Prostate gland (tissue), 2 donors: ENCODE data around the gene BCL11B. TPM values are rescaled to one million over a fixed set of nuclear protein-coding genes. Genes with fewer than 3 reads are reported as not detected.

Experiments used
- DNase-seq: peaks from one replicate; pipeline ENCODE4 v3.0.0-alpha.2; 2019; ENCODE audit warnings: low spot score
- H3K27ac ChIP-seq, 2 donors: fragments of 200-600 bp; sonication (generic); 2 replicates each; pipeline ENCODE4 v1.5.1; 2017 to 2019
- H3K27me3 ChIP-seq: fragments of 200-600 bp; sonication (generic); replicated peaks from 2 replicates; pipeline ENCODE4 v1.5.1; 2019; ENCODE audit not compliant: insufficient read depth
- H3K36me3 ChIP-seq, 2 donors: fragments of 200-600 bp; sonication (generic); 1 replicate in 1 of 2; 2 replicates in 1 of 2; pipeline versions ENCODE4 v1.5.1 to v1.8.1; 2017 to 2019
- H3K4me1 ChIP-seq: fragments of 200-600 bp; sonication (generic); replicated peaks from 2 replicates; pipeline ENCODE4 v1.5.1; 2019
- H3K4me3 ChIP-seq, 2 donors: fragments of 200-600 bp; sonication (generic); 2 replicates each; pipeline ENCODE4 v1.5.1; 2017 to 2019
- H3K9me3 ChIP-seq: fragments of 200-600 bp; sonication (generic); 2 replicates; pipeline ENCODE4 v1.5.1; 2017
- POLR2A ChIP-seq: fragments of 450-650 bp; IDR thresholded peaks from one replicate; pipeline ENCODE4 v1.6.1; 2016; ENCODE audit warnings: antibody characterized with exemption, mild to moderate bottlenecking
- POLR2AphosphoS5 ChIP-seq: sonication (generic); formaldehyde crosslinking; IDR thresholded peaks from one replicate; pipeline ENCODE4 v1.6.1; 2017; ENCODE audit warnings: antibody characterized with exemption
- WGBS: methylation state at CpG from one replicate; pipeline ENCODE4 v1.1.5; 2018; 5-methylcytosine and 5-hydroxymethylcytosine counted together
- intact Hi-C: fragments of 100-400 bp; cut with DNase I; formaldehyde crosslinking; loops from one replicate; pipeline ENCODE4 v1.14.2; 2022
- total RNA-seq, 2 donors: library from RNA; depleted of rRNA; stranded (reverse); fragments of >200 nt; gene quantifications; one replicate each; pipeline ENCODE4 v1.1.0, GENCODE V29; 2016
- TF ChIP-seq, protein P1 (sequence below), 4 experiments: fragments of 200-600 bp in 2 of 4; fragments of 450-650 bp in 2 of 4; sonication (generic) in 2 of 4; IDR thresholded peaks; 1 replicate in 3 of 4; 2 replicates in 1 of 4; pipeline ENCODE4 v1.5.1; 2016 to 2019; ENCODE audit warnings: antibody characterized with exemption in 4 of 4, mild to moderate bottlenecking in 2 of 4, moderate library complexity in 2 of 4

BCL11B gene
- total RNA-seq, 2 donors from 2014 or later, result 2.8 to 5.4 TPM

DNA sequence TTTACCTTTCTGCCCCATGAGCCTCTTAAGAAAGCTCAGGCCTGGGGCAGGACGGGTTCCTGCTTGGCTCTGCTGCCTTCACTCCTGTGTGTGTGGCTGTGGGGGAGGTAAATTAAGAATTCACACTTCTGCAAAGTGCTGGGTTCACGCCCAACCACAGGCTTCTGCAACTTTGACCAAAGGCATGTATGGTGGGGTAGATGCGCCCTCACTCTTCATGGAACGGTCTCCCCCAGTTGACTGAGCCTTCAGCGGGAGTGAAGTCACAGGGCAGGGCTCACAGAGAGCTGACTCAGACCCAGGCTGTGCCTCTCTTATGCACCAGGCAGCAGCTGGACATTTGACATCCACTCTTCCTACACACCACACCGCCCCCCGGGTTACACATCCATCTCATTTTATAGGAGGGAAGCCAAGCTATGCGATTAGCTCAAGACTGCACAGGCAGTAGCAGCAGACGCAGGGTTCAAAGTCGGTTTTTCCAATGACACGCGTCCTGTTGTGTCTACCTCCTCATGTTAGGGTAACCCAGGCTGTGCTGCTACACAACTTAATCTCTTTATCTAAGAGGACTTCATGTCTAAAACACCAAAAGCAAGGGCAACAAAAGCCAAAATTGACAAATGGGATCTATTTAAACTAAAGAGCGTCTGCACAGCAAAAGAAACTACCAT is 15.4 kb upstream of the BCL11B start:
- TF ChIP-seq, protein P1, sequence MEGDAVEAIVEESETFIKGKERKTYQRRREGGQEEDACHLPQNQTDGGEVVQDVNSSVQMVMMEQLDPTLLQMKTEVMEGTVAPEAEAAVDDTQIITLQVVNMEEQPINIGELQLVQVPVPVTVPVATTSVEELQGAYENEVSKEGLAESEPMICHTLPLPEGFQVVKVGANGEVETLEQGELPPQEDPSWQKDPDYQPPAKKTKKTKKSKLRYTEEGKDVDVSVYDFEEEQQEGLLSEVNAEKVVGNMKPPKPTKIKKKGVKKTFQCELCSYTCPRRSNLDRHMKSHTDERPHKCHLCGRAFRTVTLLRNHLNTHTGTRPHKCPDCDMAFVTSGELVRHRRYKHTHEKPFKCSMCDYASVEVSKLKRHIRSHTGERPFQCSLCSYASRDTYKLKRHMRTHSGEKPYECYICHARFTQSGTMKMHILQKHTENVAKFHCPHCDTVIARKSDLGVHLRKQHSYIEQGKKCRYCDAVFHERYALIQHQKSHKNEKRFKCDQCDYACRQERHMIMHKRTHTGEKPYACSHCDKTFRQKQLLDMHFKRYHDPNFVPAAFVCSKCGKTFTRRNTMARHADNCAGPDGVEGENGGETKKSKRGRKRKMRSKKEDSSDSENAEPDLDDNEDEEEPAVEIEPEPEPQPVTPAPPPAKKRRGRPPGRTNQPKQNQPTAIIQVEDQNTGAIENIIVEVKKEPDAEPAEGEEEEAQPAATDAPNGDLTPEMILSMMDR (IDR thresholded peaks at IDR 0.05), result no peak
- TF ChIP-seq POLR2AphosphoS5 (no peak), POLR2A (no peak)
- Histone ChIP-seq H3K9me3 (no peaks in the 10 kb centered on the region), H3K4me3 (no peak overlapping the region), H3K27me3 (peaks cover 3% of the 10 kb centered on the region), H3K4me1 (no peaks in the 10 kb centered on the region), H3K27ac (no peak overlapping the region), H3K36me3 (no peaks in the 10 kb centered on the region)
- WGBS, result 75% methylated on average over 13 of the region's 13 CpGs
- intact Hi-C loops, result no loop called here
- no peak for DNase-seq

DNA sequence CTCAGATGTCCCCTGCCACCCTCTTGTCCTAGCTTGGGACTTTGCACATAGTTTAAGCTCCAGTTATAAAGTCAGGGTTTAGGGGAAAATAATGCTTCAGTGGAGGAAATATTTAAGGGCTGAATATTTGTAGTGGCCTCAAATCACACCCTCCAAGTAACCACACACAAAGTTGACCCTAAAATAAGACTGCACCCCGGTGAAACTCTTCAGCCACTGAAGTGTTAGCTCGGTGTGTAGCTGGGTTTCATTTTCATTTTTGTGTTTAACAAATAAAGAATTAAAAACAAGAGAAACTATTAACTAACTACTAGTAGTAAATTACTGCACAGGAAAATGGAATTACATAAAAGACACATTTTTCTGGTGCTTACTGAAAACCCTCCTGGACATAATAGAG is 14.8 kb upstream of the BCL11B start:
- intact Hi-C loops, result no loop called here
- peaks cover 3% of the 10 kb centered on the region for H3K27me3 ChIP-seq
- DNase-seq, result no peak
- no peaks in the 10 kb centered on the region for H3K9me3 ChIP-seq
- no peak for TF ChIP-seq POLR2A
- no peak for TF ChIP-seq POLR2AphosphoS5
- TF ChIP-seq, protein P1 (IDR thresholded peaks at IDR 0.05), result no peak
- H3K4me1 ChIP-seq, result no peaks in the 10 kb centered on the region
- no peak overlapping the region for H3K4me3 ChIP-seq
- 68% methylated on average over 2 of the region's 2 CpGs for WGBS
- H3K36me3 ChIP-seq, result no peaks in the 10 kb centered on the region
- no peak overlapping the region for H3K27ac ChIP-seq

DNA sequence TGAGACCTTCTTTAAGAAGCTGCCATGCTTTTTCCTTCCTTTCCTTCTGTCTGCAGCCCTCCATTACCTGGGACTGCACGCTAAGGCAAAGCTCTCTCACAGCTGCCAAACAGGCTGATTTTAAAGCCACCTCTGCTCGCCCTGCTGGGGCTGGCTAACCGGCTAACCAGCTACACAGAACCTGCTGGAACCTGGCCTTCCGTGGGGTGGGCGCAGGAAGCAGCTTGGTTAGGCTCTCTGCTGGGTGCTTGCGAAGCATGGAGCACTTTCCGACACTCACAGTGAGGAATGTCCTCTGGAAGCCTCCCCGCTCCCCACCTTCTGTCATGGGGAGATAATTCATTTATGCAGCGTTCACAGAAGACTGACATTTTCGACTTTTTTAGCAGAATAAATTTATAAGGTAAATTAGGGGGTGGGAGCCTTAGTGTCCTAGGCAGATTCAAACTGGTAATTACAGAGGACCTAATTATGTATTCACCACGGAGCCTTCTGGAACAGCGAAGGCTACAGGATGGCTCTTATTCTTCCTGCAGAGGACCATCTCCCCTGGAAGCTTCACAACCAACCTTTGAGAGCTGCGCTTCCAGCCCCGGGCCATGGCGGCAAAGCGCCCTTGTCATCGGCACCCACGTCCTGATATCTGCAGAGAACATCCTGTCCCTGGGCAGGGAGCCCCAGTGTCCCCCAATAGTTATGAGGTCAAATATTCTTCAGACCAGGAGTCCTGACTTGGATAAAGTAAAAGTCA is 12.4 kb upstream of the BCL11B start:
- Histone ChIP-seq H3K4me1 (no peaks in the 10 kb centered on the region), H3K27ac (no peak overlapping the region), H3K27me3 (peaks cover 3% of the 10 kb centered on the region), H3K9me3 (no peaks in the 10 kb centered on the region), H3K36me3 (no peaks in the 10 kb centered on the region), H3K4me3 (no peak overlapping the region)
- TF ChIP-seq, protein P1 (IDR thresholded peaks at IDR 0.05), result no peak
- TF ChIP-seq POLR2A, result no peak
- no peak for TF ChIP-seq POLR2AphosphoS5
- intact Hi-C loops, result no loop called here
- WGBS, result 59% methylated on average over 18 of the region's 18 CpGs
- DNase-seq, result no peak

DNA sequence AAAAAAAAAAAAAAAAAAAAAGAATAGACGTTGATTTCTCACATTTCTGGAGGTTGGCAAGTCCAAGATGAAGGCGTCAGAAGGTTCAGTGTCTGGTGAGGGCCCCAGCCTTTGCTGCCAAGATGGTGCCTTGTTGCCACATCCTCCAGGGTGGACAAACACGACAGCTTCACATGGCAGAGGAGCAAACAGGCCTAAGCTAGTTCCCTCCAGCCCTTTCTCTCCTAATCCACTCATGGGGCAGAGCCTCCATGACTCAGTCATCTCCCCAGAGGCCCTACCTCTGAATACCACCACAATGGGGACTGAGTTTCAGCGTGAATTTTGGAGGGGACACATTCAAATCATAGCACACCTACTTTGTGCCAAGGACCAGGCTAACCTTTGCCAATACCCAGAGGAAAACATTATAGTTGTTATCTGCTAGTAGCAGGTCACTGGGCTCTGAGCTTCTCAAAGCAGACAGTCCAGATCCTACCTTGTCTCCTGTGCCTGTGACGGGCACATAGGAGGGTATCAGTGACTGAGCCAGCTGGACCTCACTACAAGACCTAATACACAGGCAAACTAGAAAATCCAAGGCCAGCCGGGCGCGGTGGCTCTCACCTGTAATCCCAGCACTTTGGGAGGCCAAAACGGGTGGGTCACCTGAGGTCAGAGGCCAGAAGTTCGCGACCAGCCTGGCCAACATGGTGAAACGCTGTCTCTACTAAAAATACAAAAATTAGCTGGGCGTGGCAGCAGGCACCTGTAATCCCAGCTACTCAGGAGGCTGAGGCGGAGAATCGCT is 10.5 kb upstream of the BCL11B start:
- TF ChIP-seq, protein P1 (IDR thresholded peaks at IDR 0.05), result no peak
- TF ChIP-seq POLR2A, result no peak
- no peaks in the 10 kb centered on the region for H3K9me3 ChIP-seq
- H3K27ac ChIP-seq, result no peak overlapping the region
- H3K4me3 ChIP-seq, result no peak overlapping the region
- H3K36me3 ChIP-seq, result no peaks in the 10 kb centered on the region
- H3K4me1 ChIP-seq, result no peaks in the 10 kb centered on the region
- intact Hi-C loops, result no loop called here
- no peaks in the 10 kb centered on the region for H3K27me3 ChIP-seq
- 87% methylated on average over 15 of the region's 15 CpGs for WGBS
- DNase-seq, result no peak
